NCI-H345 treated with DMSO at 0.1 percent for 48 hours (cell line): Measurements from ENCODE around the gene ZNF605.
"Not testable (repeated sequence)": the region's sequence is repeated elsewhere in the genome, so short reads cannot be mapped to it uniquely, and the experiment has no call there.

Experiments
- DNase-seq: peaks from one replicate; lab custom pipeline; 2025; ENCODE audit not compliant: unreplicated experiment; lab: John Stamatoyannopoulos, UW

ZNF605 gene

DNA sequence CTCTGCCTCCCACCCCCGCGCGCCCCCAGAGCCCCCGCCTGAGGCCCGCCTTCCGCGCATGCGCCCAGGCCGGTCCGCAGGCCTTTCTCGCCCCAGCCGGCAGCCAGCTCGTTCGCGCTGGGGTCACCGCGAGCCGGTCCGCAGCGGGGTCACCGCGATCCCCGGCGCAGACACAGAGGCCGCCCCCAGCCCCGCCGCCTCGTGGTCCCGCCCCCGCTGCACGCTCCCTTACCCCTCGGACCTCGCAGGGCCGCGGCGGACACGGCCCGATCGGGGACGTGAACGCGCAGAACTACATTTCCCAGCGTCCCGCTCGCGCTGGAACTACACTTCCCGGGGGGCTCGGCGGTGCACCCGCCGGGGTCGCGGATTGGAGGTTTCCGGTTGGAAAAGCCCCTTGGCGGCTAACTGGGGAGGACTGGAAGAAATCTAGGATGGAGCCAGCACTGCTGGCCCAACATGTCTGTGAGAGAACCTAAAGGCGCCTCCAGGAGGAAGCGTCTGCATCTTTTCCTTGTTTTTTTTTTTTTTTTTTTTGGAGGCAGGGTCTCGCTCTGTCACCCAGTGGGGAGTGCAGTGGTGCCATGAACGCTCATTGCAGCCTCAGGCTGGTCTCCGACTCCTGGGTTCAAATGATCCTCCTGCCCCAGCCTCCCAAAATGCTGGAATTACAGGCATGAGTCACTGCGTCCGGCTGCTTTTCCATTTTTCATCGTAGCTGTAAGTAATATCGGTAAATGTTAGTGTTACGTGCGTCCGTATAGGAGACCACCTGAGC is at the start of gene ZNF605:
Gene ZNF605 (minus strand): TSS at position 296 of the 778 bp plus-strand sequence. CDS start 10,671 bp downstream, outside the sequence.
- peak; percentile 82 for DNase-seq

DNA sequence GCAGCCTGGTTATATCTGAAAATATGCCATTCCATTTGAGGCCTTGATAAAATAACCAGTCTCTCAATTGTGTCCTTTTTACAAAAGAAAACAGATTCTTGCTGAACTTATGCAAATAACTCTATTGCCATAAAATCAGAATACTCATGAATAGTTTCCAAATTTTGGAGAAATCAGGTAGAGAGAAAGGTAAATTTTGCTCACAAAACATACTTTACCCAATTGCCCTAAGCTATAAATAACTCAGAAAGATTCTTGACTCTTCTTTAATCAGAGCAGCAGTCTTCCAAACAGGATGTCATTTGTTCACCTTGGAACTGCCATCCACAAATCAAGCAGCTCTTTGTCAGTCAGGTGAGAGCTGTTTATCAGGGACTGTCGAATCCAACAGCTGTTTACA is 42.6 kb upstream of the ZNF605 start:
- DNase-seq = no peak

DNA sequence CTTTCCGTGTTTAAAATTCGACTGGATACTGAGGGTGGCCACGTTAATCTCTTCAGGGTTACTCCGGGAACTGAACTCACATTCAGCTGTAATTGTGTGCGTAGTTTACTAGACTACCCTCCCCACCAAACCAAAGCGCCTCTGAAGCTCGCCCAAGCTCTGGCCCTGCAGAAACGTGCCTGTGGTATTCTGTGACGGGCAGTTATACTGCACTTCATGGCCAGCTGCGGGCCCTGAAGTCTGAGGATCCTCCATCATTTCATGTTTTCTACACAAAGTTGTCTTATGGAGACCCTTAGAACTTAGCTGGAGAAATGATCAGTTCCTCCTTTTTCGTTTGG is 30.7 kb upstream of the ZNF605 start:
- DNase-seq = no peak

GRCh38 chr12:132986001-132986884 is 30.1 kb upstream of the ZNF605 start, which contains the start of gene ZNF26:
TSS of gene ZNF26 (plus strand) at chr12:132986367. CDS start at chr12:132986841, 474 bp downstream.
- DNase-seq = peak; percentile 92

GRCh38 chr12:132976870-132977269 is 20.8 kb upstream of the ZNF605 start:
- not testable (repeated sequence) for DNase-seq

DNA sequence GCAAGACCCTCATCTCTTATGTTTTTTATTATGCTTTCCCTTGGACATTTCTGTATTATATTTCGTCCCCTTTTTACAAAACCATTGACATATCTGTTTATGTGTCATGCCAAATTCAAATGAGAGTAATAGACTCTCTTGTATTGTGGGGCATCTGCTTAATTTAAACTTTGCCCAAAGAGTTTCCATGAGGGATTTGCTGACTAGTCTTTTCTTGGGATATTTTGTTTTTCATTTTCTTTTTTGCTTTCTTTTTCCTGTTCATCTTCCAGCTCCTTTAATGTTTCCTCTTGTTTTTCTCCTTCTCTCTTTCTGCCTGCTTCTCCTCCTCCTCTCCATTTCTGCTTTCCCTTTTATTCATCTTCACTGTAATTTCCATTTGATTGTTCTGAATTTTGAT is 16.3 kb upstream of the ZNF605 start:
- no peak for DNase-seq

DNA sequence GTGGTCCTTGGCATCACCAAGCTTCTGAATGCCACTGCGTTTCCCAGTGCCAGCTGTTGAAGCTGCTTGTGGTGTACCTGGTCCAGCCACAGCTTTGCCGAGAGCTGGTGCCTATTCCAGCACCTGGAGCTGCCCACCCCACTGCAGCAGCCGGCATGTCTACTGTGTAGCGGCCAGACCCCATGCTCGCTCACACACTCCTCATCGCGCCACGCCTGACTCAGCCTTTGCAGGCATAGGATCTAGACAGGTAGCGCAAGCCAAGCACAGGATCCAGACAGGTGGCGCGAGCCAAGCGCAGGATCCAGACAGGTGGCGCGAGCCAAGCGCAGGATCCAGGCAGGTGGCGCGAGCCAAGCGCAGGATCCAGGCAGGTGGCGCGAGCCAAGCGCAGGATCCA is 11.6 kb upstream of the ZNF605 start:
- DNase-seq = no peak

GRCh38 chr12:132966676-132967415 is 10.7 kb upstream of the ZNF605 start:
- no peak for DNase-seq

- DNase-seq = no peak
These were observed 9.7 kb upstream of the ZNF605 start for GRCh38 chr12:132965796-132966195.

DNA sequence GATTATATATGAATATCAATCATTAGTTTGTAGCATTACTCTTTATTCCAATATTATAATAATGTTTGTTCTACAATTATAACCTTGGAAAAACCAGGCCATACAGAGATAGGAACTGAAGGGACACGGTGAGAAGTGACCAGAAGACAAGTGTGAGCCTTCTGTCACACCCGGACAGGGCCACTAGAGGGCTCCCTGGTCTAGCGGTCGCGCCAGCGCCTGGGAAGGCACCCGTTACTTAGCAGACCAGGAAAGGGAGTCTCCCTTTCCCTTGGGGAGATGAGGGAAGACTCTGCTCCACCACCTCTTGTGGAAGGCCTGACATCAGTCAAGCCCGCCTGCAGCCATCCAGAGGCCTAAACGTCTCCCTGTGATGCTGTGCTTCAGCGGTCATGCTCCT is 7.8 kb upstream of the ZNF605 start:
- DNase-seq = not testable (repeated sequence)

GRCh38 chr12:132961790-132962189 is 5.7 kb upstream of the ZNF605 start:
- not testable (repeated sequence) for DNase-seq

GRCh38 chr12:132955094-132956010 is 754 bp downstream of the ZNF605 start:
- DNase-seq = no peak

DNA sequence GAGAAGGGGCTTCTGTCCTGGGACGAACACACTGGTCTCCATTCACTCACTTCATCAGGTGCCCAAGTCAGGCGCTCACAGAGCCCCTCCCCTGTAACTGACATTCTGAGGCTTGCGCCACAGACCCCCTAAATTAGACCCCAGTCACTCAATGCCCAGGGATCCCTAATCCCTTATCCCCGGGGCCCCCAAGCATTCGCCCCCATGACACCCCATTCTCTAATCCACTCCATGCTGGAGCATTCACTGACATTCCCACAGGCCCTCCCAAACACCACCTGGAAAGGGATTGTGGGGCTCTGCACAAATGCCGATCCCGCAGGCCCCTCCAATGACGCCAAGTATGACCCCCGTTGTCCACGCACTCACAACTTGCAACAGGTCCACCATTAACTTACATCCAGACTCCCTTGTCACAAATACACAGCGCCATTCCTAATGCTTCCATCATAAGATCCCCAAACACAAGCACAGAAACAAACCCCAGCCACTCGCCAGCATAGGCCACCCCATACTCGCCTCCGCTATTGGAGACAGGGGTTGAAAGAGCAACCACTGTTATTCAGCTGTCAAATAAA is 1.5 kb downstream of the ZNF605 start:
- DNase-seq = no peak

DNA sequence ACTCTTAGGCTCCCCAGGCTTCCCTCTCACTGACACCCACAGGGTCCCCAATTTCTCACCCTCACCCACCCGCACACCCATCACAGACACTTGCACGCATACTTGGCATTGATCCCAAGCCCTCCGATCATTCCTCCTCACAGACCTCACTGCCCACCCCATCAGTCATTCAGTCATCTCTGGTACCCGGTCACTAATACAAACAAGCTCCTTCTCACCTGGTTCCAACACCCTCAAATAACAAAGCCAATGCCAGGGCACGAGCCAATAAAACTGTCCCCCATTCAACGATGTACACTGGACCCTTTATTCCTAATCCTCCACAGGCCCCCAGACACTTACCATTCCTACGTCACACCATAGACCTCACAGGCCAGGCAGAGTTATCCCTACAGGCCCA is 2.3 kb downstream of the ZNF605 start:
- DNase-seq = no peak

DNA sequence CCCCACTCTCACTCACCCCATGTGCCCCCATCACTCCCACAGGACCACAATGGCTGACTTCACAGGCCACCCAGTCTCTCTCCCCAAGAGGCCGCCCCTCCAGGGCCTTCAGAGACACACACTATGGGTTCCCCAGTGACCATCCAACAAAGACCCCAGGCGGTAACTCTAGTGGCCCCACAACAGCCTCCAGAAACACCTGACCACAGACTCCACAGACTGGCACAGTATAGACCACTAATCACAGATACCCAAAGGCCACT is 3.0 kb downstream of the ZNF605 start:
- DNase-seq = no peak

- no peak for DNase-seq
These were observed 3.5 kb downstream of the ZNF605 start for GRCh38 chr12:132952371-132953162.

GRCh38 chr12:132951649-132952048 is 4.5 kb downstream of the ZNF605 start:
- no peak for DNase-seq

DNA sequence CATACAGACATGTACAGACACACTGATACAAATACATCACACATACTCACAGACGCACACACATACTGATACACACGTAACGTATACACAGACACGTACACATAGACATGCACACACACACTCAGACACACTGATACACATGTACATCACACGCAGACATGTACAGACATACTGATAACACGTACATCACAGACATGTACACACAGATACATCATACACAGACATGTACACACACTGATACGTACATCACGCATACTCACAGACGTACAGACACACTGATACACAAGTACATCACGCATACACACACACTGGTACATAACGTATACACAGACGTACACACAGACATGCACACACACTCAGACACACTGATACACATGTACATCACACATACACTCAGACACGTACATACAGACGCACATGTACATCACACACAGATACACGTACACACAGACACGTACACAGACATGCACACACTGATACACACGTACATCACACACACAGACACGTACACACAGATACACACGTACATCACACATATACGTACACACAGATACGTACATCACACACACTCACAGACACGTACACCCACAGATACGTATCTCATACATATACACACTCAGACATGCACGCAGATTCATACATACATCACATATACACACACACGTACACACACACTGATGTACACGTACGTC is 5.1 kb downstream of the ZNF605 start:
- DNase-seq = no peak
